Neural cell (in vitro differentiated cells): ENCODE measurements around the gene MYO9A. TPM values are rescaled to one million over a fixed set of nuclear protein-coding genes. Genes with fewer than 3 reads are reported as not detected.
"Not testable (repeated sequence)": the region's sequence is repeated elsewhere in the genome, so short reads cannot be mapped to it uniquely, and the experiment has no call there.

Experiments
- H2AFZ ChIP-seq: fragments of 200-600, 300-800 bp; sonication (generic), shearing (Covaris generic); 2 replicates; pipeline ENCODE4 v1.6.0; 2014; ENCODE audit warnings: low read depth, mild to moderate bottlenecking, antibody characterized with exemption, low read length, moderate library complexity
- H3F3A ChIP-seq: fragments of 200-600 bp; shearing (Covaris generic); 2 replicates; pipeline ENCODE4 v1.6.1; 2016; ENCODE audit warnings: mild to moderate bottlenecking, moderate library complexity, mixed read lengths, antibody characterized with exemption, low read length; ENCODE audit not compliant: insufficient read depth, poor library complexity, severe bottlenecking
- H3K27ac ChIP-seq: fragments of 200-600, 300-800 bp; sonication (generic), shearing (Covaris generic); 2 replicates; pipeline ENCODE4 v1.5.1; 2014; ENCODE audit warnings: mild to moderate bottlenecking, low read length, moderate library complexity
- H3K27me3 ChIP-seq: fragments of 300-800, 200-600 bp; sonication (generic), shearing (Covaris generic); 2 replicates; pipeline ENCODE4 v1.6.0; 2014; ENCODE audit warnings: mild to moderate bottlenecking, low read depth, low read length, moderate library complexity; ENCODE audit not compliant: insufficient read depth
- H3K36me3 ChIP-seq: fragments of 300-800, 200-600 bp; sonication (generic), shearing (Covaris generic); 2 replicates; pipeline ENCODE4 v1.5.1; 2014; ENCODE audit warnings: mild to moderate bottlenecking, antibody characterized with exemption, low read length, moderate library complexity; ENCODE audit not compliant: insufficient read depth
- H3K4me2 ChIP-seq: fragments of 300-800, 200-600 bp; sonication (generic), shearing (Covaris generic); 2 replicates; pipeline ENCODE4 v1.6.0; 2014; ENCODE audit warnings: mild to moderate bottlenecking, low read length
- H3K4me3 ChIP-seq: fragments of 300-800, 200-600 bp; sonication (generic), shearing (Covaris generic); 2 replicates; pipeline ENCODE4 v1.5.1; 2014; ENCODE audit warnings: mild to moderate bottlenecking, low read length, moderate library complexity
- H3K79me2 ChIP-seq: fragments of 200-600 bp; shearing (Covaris generic); replicated peaks from 2 replicates; pipeline ENCODE4 v1.6.0; 2014; ENCODE audit warnings: mild to moderate bottlenecking, low read length, moderate library complexity; ENCODE audit not compliant: insufficient read depth
- H3K9ac ChIP-seq: fragments of 300-800, 200-600 bp; sonication (generic), shearing (Covaris generic); 2 replicates; pipeline ENCODE4 v1.6.1; 2016; ENCODE audit warnings: mild to moderate bottlenecking, low read length, mixed read lengths
- H3K9me2 ChIP-seq: fragments of 200-600 bp; shearing (Covaris generic); 2 replicates; pipeline ENCODE4 v1.6.1; 2016; ENCODE audit warnings: mild to moderate bottlenecking, low read length, mixed read lengths; ENCODE audit not compliant: insufficient read depth
- H3K9me3 ChIP-seq: fragments of 200-600, 300-800 bp; sonication (generic), shearing (Covaris generic); 2 replicates; pipeline ENCODE4 v1.6.1; 2016; ENCODE audit warnings: mild to moderate bottlenecking, mixed run types, low read length, moderate library complexity, mixed read lengths
- H4K20me1 ChIP-seq: fragments of 200-600 bp; shearing (Covaris generic); 2 replicates; pipeline ENCODE4 v1.6.1; 2016; ENCODE audit warnings: mild to moderate bottlenecking, mixed run types; ENCODE audit not compliant: insufficient read depth
- EP300 ChIP-seq: fragments of 450-650 bp; conservative IDR thresholded peaks from 2 replicates; pipeline ENCODE4 v1.6.1; 2014; ENCODE audit warnings: antibody characterized with exemption, mild to moderate bottlenecking, moderate library complexity; ENCODE audit not compliant: poor library complexity, severe bottlenecking
- EZH2 ChIP-seq: fragments of 200-600, 300-800 bp; shearing (Covaris generic), sonication (generic); IDR thresholded peaks from 2 replicates; pipeline ENCODE4 v1.6.1; 2014; ENCODE audit warnings: antibody characterized with exemption, low read length, borderline replicate concordance, mild to moderate bottlenecking; ENCODE audit not compliant: insufficient read depth, poor library complexity, severe bottlenecking
- MXI1 ChIP-seq: fragments of 450-650 bp; conservative IDR thresholded peaks from 2 replicates; pipeline ENCODE4 v1.6.1; 2014; ENCODE audit warnings: antibody characterized with exemption, mild to moderate bottlenecking; ENCODE audit not compliant: poor library complexity, severe bottlenecking
- POLR2AphosphoS5 ChIP-seq: IDR thresholded peaks from 2 replicates; pipeline ENCODE4 v1.6.1; 2012
- SMC3 ChIP-seq: fragments of 450-650 bp; conservative IDR thresholded peaks from 2 replicates; pipeline ENCODE4 v1.6.1; 2014; ENCODE audit warnings: antibody characterized with exemption, mild to moderate bottlenecking, moderate library complexity; ENCODE audit not compliant: poor library complexity
- TAF1 ChIP-seq: IDR thresholded peaks from 2 replicates; pipeline ENCODE4 v1.6.1; 2012; ENCODE audit warnings: low read depth
- polyA plus RNA-seq: library from polyadenylated mRNA; depleted of rRNA; stranded (reverse); fragments of >200 nt; gene quantifications from 2 replicates; pipeline ENCODE4 v1.2.3, GENCODE V29; 2014
- TF ChIP-seq, protein P1 (sequence below): fragments of 450-650 bp; IDR thresholded peaks from 2 replicates; pipeline ENCODE4 v1.5.1; 2014; ENCODE audit warnings: antibody characterized with exemption, mild to moderate bottlenecking, moderate library complexity; ENCODE audit not compliant: poor library complexity, severe bottlenecking
- TF ChIP-seq, protein P2 (sequence below): IDR thresholded peaks from 2 replicates; pipeline ENCODE4 v1.6.1; 2012; ENCODE audit warnings: borderline replicate concordance

The MYO9A gene
- polyA plus RNA-seq, 1 donor from 2014 or later: 22.7 TPM

- no peak overlapping the region for H3K4me2 ChIP-seq
- H3F3A ChIP-seq: no peaks in the 10 kb centered on the region
- H3K9me2 ChIP-seq: no peaks in the 10 kb centered on the region
- H3K27ac ChIP-seq: no peak overlapping the region
- no peaks in the 10 kb centered on the region for H4K20me1 ChIP-seq
- H2AFZ ChIP-seq: no peak overlapping the region
- H3K36me3 ChIP-seq: peaks cover 23% of the 10 kb centered on the region
- no peak overlapping the region for H3K9ac ChIP-seq
- no peaks in the 10 kb centered on the region for H3K27me3 ChIP-seq
- H3K9me3 ChIP-seq: no peaks in the 10 kb centered on the region
- TF ChIP-seq EP300: no peak
- H3K79me2 ChIP-seq: no peaks in the 10 kb centered on the region
- no peak overlapping the region for H3K4me3 ChIP-seq
Measured at GRCh38 chr15:71883447-71883846, 234.5 kb downstream of the MYO9A start.

- H3F3A ChIP-seq: no peaks in the 10 kb centered on the region
- H3K9me2 ChIP-seq: no peaks in the 10 kb centered on the region
- no peaks in the 10 kb centered on the region for H4K20me1 ChIP-seq
- peaks cover 11% of the 10 kb centered on the region for H3K36me3 ChIP-seq
- no peak overlapping the region for H2AFZ ChIP-seq
- TF ChIP-seq, protein P1, sequence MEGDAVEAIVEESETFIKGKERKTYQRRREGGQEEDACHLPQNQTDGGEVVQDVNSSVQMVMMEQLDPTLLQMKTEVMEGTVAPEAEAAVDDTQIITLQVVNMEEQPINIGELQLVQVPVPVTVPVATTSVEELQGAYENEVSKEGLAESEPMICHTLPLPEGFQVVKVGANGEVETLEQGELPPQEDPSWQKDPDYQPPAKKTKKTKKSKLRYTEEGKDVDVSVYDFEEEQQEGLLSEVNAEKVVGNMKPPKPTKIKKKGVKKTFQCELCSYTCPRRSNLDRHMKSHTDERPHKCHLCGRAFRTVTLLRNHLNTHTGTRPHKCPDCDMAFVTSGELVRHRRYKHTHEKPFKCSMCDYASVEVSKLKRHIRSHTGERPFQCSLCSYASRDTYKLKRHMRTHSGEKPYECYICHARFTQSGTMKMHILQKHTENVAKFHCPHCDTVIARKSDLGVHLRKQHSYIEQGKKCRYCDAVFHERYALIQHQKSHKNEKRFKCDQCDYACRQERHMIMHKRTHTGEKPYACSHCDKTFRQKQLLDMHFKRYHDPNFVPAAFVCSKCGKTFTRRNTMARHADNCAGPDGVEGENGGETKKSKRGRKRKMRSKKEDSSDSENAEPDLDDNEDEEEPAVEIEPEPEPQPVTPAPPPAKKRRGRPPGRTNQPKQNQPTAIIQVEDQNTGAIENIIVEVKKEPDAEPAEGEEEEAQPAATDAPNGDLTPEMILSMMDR: no peak
- no peak for TF ChIP-seq TAF1
- TF ChIP-seq EP300: no peak
- no peak for TF ChIP-seq SMC3
- no peak for TF ChIP-seq EZH2
- TF ChIP-seq MXI1: no peak
- TF ChIP-seq POLR2AphosphoS5: no peak
- TF ChIP-seq, protein P2, sequence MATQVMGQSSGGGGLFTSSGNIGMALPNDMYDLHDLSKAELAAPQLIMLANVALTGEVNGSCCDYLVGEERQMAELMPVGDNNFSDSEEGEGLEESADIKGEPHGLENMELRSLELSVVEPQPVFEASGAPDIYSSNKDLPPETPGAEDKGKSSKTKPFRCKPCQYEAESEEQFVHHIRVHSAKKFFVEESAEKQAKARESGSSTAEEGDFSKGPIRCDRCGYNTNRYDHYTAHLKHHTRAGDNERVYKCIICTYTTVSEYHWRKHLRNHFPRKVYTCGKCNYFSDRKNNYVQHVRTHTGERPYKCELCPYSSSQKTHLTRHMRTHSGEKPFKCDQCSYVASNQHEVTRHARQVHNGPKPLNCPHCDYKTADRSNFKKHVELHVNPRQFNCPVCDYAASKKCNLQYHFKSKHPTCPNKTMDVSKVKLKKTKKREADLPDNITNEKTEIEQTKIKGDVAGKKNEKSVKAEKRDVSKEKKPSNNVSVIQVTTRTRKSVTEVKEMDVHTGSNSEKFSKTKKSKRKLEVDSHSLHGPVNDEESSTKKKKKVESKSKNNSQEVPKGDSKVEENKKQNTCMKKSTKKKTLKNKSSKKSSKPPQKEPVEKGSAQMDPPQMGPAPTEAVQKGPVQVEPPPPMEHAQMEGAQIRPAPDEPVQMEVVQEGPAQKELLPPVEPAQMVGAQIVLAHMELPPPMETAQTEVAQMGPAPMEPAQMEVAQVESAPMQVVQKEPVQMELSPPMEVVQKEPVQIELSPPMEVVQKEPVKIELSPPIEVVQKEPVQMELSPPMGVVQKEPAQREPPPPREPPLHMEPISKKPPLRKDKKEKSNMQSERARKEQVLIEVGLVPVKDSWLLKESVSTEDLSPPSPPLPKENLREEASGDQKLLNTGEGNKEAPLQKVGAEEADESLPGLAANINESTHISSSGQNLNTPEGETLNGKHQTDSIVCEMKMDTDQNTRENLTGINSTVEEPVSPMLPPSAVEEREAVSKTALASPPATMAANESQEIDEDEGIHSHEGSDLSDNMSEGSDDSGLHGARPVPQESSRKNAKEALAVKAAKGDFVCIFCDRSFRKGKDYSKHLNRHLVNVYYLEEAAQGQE: no peak
- H3K27me3 ChIP-seq: no peaks in the 10 kb centered on the region
- no peak overlapping the region for H3K9ac ChIP-seq
- H3K4me2 ChIP-seq: no peak overlapping the region
- H3K79me2 ChIP-seq: no peaks in the 10 kb centered on the region
- no peaks in the 10 kb centered on the region for H3K9me3 ChIP-seq
- H3K4me3 ChIP-seq: no peak overlapping the region
- H3K27ac ChIP-seq: no peak overlapping the region
Measured at GRCh38 chr15:71880276-71880675, 237.7 kb downstream of the MYO9A start.

DNA sequence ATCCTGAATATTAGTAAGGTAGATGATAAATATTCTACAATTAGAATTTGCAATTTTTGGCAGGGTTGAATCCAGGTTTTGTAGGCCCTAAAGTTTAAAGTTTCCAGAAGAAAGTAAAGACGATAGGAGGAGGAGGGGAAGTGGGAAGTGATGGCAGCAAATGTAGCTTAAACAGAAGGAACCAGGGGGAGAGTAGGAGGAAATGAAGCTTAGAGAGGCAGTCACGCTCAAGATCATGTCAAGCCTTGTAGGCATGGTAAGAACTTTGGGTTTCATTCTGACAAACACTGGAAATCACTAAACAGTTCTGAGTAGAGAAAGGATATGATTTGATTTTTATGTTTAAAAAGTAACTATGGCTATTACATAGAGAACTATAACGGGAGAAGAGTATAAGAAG is 243.7 kb downstream of the MYO9A start:
- H2AFZ ChIP-seq: no peak overlapping the region
- H3K79me2 ChIP-seq: no peaks in the 10 kb centered on the region
- no peaks in the 10 kb centered on the region for H3K36me3 ChIP-seq
- no peak for TF ChIP-seq SMC3
- TF ChIP-seq EP300: no peak
- TF ChIP-seq, protein P2: no peak
- no peak overlapping the region for H3K27ac ChIP-seq
- no peak overlapping the region for H3K4me2 ChIP-seq
- H3K4me3 ChIP-seq: no peak overlapping the region
- no peaks in the 10 kb centered on the region for H3K9me2 ChIP-seq
- no peaks in the 10 kb centered on the region for H4K20me1 ChIP-seq
- H3K9me3 ChIP-seq: no peaks in the 10 kb centered on the region
- H3F3A ChIP-seq: no peaks in the 10 kb centered on the region
- H3K27me3 ChIP-seq: no peaks in the 10 kb centered on the region
- no peak overlapping the region for H3K9ac ChIP-seq

DNA sequence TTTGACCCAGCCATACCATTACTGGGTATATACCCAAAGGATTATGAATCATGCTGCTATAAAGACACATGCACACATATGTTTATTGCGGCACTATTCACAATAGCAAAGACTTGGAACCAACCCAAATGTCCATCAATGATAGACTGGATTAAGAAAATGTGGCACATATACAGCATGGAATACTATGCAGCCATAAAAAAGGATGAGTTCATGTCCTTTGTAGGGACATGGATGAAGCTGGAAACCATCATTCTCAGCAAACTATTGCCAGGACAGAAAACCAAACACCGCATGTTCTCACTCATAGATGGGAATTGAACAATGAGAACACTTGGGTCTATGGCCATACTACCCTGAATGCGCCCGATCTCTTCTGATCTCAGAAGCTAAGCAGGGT is 259.7 kb downstream of the MYO9A start:
- H3K27me3 ChIP-seq, H3K36me3 ChIP-seq, H3K9ac ChIP-seq, H3K27ac ChIP-seq, H3K79me2 ChIP-seq, H2AFZ ChIP-seq, H3K4me3 ChIP-seq, H3K9me3 ChIP-seq, H3K4me2 ChIP-seq, H3F3A ChIP-seq, H4K20me1 ChIP-seq, H3K9me2 ChIP-seq: not testable (repeated sequence)
